Fibroblast of lung (primary cell): ENCODE results near the gene MRM3. TPM values are rescaled to one million over a fixed set of nuclear protein-coding genes. Genes with fewer than 3 reads are reported as not detected.

ENCODE experiments used
- DNase-seq, 2 donors: peaks; one replicate each; pipeline versions ENCODE4 v3.0.0 to v3.0.0-alpha.2; 2010; ENCODE audit warnings: low read depth in 2 of 2
- H2AFZ ChIP-seq: 2 replicates; pipeline ENCODE4 v1.5.1; 2012; ENCODE audit warnings: low read length, control low read depth, inconsistent platforms
- H3K27ac ChIP-seq: 2 replicates; pipeline ENCODE4 v1.5.1; 2011; ENCODE audit warnings: low read length, control low read depth; ENCODE audit not compliant: insufficient read depth
- H3K27me3 ChIP-seq: 2 replicates; pipeline ENCODE4 v1.5.1; 2011; ENCODE audit warnings: mild to moderate bottlenecking, low read length; ENCODE audit not compliant: control insufficient read depth, insufficient read depth
- H3K36me3 ChIP-seq: 2 replicates; pipeline ENCODE4 v1.5.1; 2011; ENCODE audit warnings: low read length; ENCODE audit not compliant: control insufficient read depth, insufficient read depth
- H3K4me1 ChIP-seq: 2 replicates; pipeline ENCODE4 v1.5.1; 2011; ENCODE audit warnings: low read length; ENCODE audit not compliant: control insufficient read depth, insufficient read depth; ENCODE audit errors: extremely low read depth
- H3K4me2 ChIP-seq: 2 replicates; pipeline ENCODE4 v1.5.1; 2011; ENCODE audit warnings: low read length, control low read depth; ENCODE audit not compliant: insufficient read depth; ENCODE audit errors: extremely low read depth
- H3K4me3 ChIP-seq, 4 experiments: fragments of 200-600 bp in 1 of 4; sonication (generic) in 1 of 4; replicated peaks in 1 of 4; 2 replicates each; pipeline ENCODE4 v1.5.1; 2011 to 2016; ENCODE audit warnings: low read length in 4 of 4, low read depth in 3 of 4, mild to moderate bottlenecking in 3 of 4, control low read depth in 2 of 4, inconsistent platforms in 1 of 4, mixed read lengths in 1 of 4; ENCODE audit not compliant: insufficient read depth in 1 of 4; ENCODE audit errors: control extremely low read depth in 1 of 4
- H3K79me2 ChIP-seq: 2 replicates; pipeline ENCODE4 v1.5.1; 2012; ENCODE audit warnings: mild to moderate bottlenecking, low read length, inconsistent platforms; ENCODE audit not compliant: control insufficient read depth, insufficient read depth
- H3K9ac ChIP-seq: 2 replicates; pipeline ENCODE4 v1.5.1; 2011; ENCODE audit warnings: mild to moderate bottlenecking, low read length, control low read depth; ENCODE audit not compliant: insufficient read depth
- H3K9me3 ChIP-seq: 2 replicates; pipeline ENCODE4 v1.5.1; 2012; ENCODE audit warnings: low read depth, low read length; ENCODE audit not compliant: control insufficient read depth, insufficient read depth
- H4K20me1 ChIP-seq: 2 replicates; pipeline ENCODE4 v1.5.1; 2011; ENCODE audit warnings: low read length; ENCODE audit not compliant: control insufficient read depth, insufficient read depth; ENCODE audit errors: extremely low read depth
- EZH2 ChIP-seq: IDR thresholded peaks from 2 replicates; pipeline ENCODE4 v1.5.1; 2012; ENCODE audit warnings: low read length, control low read depth, mild to moderate bottlenecking; ENCODE audit errors: missing control alignments
- polyA plus RNA-seq, 2 donors: library from polyadenylated mRNA; depleted of rRNA in 1 of 2; stranded (reverse) in 1 of 2; unstranded in 1 of 2; fragments of >200 nt; gene quantifications; 2 replicates each; pipeline ENCODE4 v1.2.1, GENCODE V29; 2011 to 2012; ENCODE audit warnings: missing spikeins in 1 of 2
- total RNA-seq: library from RNA; depleted of rRNA; stranded (reverse); fragments of >200 nt; gene quantifications from 2 replicates; pipeline ENCODE4 v1.2.1, GENCODE V29; 2014
- TF ChIP-seq, protein P1 (sequence below), 2 donors: IDR thresholded peaks in 1 of 2; conservative IDR thresholded peaks in 1 of 2; 1 replicate in 1 of 2; 2 replicates in 1 of 2; pipeline ENCODE4 v1.5.1; 2011 to 2012; ENCODE audit warnings: low read length in 2 of 2, control low read depth in 1 of 2, inconsistent platforms in 1 of 2, low read depth in 1 of 2, mild to moderate bottlenecking in 1 of 2

Gene MRM3
- total and polyA plus RNA-seq, 2 donors (not counting 1 experiment from before 2014, with no cell fraction given), result 10.4 to 21.1 TPM

DNA sequence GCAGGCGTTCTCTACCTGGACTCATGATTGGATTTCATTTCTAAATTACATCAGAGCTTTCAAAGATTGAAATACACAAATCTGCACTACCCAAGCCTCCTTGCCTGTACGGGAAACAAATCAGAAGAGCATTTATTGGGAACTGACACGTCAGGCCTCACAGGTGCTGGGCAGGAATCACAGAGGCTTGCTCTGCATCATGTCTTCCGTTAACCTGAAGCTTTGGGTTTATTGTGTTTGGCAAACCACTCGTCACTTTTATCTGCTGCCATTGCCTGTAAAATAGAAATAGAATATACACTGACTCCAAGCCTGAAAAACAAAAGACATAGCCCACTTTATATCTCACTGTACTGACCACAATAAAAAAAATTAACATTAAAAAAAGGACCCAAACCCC, 22.2 kb upstream of the MRM3 start:
- no peaks in the 10 kb centered on the region for H4K20me1 ChIP-seq
- no peak overlapping the region for H2AFZ ChIP-seq
- H3K27me3 ChIP-seq, result no peaks in the 10 kb centered on the region
- DNase-seq, result no peak
- no peaks in the 10 kb centered on the region for H3K79me2 ChIP-seq
- H3K9ac ChIP-seq, result no peak overlapping the region
- no peak overlapping the region for H3K27ac ChIP-seq
- no peak for TF ChIP-seq EZH2
- TF ChIP-seq, protein P1, sequence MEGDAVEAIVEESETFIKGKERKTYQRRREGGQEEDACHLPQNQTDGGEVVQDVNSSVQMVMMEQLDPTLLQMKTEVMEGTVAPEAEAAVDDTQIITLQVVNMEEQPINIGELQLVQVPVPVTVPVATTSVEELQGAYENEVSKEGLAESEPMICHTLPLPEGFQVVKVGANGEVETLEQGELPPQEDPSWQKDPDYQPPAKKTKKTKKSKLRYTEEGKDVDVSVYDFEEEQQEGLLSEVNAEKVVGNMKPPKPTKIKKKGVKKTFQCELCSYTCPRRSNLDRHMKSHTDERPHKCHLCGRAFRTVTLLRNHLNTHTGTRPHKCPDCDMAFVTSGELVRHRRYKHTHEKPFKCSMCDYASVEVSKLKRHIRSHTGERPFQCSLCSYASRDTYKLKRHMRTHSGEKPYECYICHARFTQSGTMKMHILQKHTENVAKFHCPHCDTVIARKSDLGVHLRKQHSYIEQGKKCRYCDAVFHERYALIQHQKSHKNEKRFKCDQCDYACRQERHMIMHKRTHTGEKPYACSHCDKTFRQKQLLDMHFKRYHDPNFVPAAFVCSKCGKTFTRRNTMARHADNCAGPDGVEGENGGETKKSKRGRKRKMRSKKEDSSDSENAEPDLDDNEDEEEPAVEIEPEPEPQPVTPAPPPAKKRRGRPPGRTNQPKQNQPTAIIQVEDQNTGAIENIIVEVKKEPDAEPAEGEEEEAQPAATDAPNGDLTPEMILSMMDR (conservative IDR thresholded peaks at IDR 0.05 in 1 of 2, IDR thresholded peaks at IDR 0.05 in 1 of 2; ENCODE audit: low read depth in 1 of 2, low read length in 2 of 2), result no peak
- no peaks in the 10 kb centered on the region for H3K4me1 ChIP-seq
- no peaks in the 10 kb centered on the region for H3K9me3 ChIP-seq
- H3K4me3 ChIP-seq, result no peak overlapping the region
- H3K36me3 ChIP-seq, result peaks cover 8% of the 10 kb centered on the region
- no peak overlapping the region for H3K4me2 ChIP-seq

DNA sequence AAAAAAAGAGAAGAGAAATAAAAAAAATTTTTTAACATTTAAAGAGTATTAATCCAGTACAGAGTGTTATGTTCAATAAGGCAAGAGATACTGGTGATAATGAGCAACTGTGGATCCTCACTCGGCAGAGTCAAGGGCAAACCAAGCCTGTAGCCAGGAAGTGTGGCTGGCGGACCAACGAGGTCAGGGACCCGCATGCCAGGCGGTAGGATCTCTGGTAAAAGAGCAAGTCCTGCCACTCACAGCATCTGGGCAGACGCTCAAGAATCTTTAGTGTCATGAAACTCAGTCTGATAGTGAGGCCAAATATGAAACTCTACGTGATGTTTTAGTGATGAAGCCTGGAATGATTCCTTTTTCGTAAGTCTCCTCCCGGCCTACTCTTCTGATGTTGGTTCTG, 21.8 kb upstream of the MRM3 start:
- TF ChIP-seq EZH2, result no peak
- TF ChIP-seq, protein P1 (conservative IDR thresholded peaks at IDR 0.05 in 1 of 2, IDR thresholded peaks at IDR 0.05 in 1 of 2; ENCODE audit: low read depth in 1 of 2, low read length in 2 of 2), result no peak
- Histone ChIP-seq H3K9me3 (no peaks in the 10 kb centered on the region), H4K20me1 (no peaks in the 10 kb centered on the region), H3K4me2 (no peak overlapping the region), H3K79me2 (no peaks in the 10 kb centered on the region), H3K9ac (no peak overlapping the region), H3K4me3 (no peak overlapping the region), H2AFZ (no peak overlapping the region), H3K4me1 (no peaks in the 10 kb centered on the region), H3K27ac (no peak overlapping the region), H3K27me3 (no peaks in the 10 kb centered on the region), H3K36me3 (peaks cover 8% of the 10 kb centered on the region)
- no peak for DNase-seq

DNA sequence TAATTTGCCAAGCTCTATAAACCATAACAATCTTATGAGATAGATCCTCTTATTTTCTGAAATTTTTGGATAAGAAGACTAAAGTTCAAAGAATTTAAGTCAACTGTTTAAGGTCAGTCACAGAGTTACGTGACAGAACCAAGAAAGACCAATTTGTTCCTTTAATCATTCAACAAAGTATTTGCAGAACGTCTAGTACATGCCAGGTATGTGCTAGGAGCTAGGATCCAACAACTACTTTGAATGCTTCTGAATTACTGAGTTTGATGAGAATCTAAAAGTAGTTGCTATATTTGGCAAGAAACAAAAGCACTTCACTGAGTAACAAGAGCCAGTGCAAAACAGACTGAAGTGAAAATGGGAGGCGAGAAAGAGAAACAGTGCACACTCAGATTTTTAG, 15.1 kb upstream of the MRM3 start:
- Histone ChIP-seq H3K4me1 (no peaks in the 10 kb centered on the region), H4K20me1 (no peaks in the 10 kb centered on the region), H3K79me2 (no peaks in the 10 kb centered on the region), H3K36me3 (peaks cover 12% of the 10 kb centered on the region), H3K27me3 (no peaks in the 10 kb centered on the region), H3K9me3 (no peaks in the 10 kb centered on the region), H3K27ac (no peak overlapping the region), H3K4me3 (no peak overlapping the region), H3K4me2 (no peak overlapping the region), H3K9ac (no peak overlapping the region), H2AFZ (no peak overlapping the region)
- no peak for DNase-seq
- TF ChIP-seq, protein P1 (conservative IDR thresholded peaks at IDR 0.05 in 1 of 2, IDR thresholded peaks at IDR 0.05 in 1 of 2; ENCODE audit: low read depth in 1 of 2, low read length in 2 of 2), result no peak
- TF ChIP-seq EZH2, result no peak
